ENCODE results near the gene STXBP6. TPM values are rescaled to one million over a fixed set of nuclear protein-coding genes. Genes with fewer than 3 reads are reported as not detected.

The STXBP6 gene
- total and polyA plus RNA-seq, 2 experiments from 2014 or later, result 19.7 to 29.0 TPM

- H3K79me2 ChIP-seq (replicated peaks; ENCODE audit: insufficient read depth), result peaks cover 60% of the 10 kb centered on the region
- H4K20me1 ChIP-seq (replicated peaks; ENCODE audit: insufficient read depth), result no peaks in the 10 kb centered on the region; the same call in 1 of the 2 replicates
- Mint-ChIP-seq H3K36me3 (ENCODE audit: low read depth) (no peaks in the 10 kb centered on the region), H3K27me3 (ENCODE audit: insufficient read depth, low read depth, poor library complexity) (no peaks in the 10 kb centered on the region), H3K27ac (no peak overlapping the region; the same call in 1 of the 2 replicates), H3K4me3 (no peak overlapping the region), H3K9me3 (no peaks in the 10 kb centered on the region), H3K4me1 (peaks cover 15% of the 10 kb centered on the region)
- H3K9me2 ChIP-seq (ENCODE audit: insufficient read depth), result no peaks in the 10 kb centered on the region
- DNase-seq (ENCODE audit: low spot score) (no peak), ATAC-seq (no peak)
- no peak overlapping the region for H3K4me2 ChIP-seq
- H3K4me3 ChIP-seq, result no peak overlapping the region
- peaks cover 13% of the 10 kb centered on the region for H3K4me1 ChIP-seq (ENCODE audit: insufficient read depth)
- H2AFZ ChIP-seq, result no peak overlapping the region
- H3K36me3 ChIP-seq (ENCODE audit: insufficient read depth), result no peaks in the 10 kb centered on the region
- TF ChIP-seq ZNF114 (CRISPR knock-in tag; IDR thresholded peaks at IDR 0.05) (no peak), ZNF331 (CRISPR knock-in tag; IDR thresholded peaks at IDR 0.05; ENCODE audit: low read depth) (no peak), CTCF (conservative IDR thresholded peaks at IDR 0.05; ENCODE audit: low read depth in 2 of 2) (no peak), ETS1 (IDR thresholded peaks at IDR 0.05) (no peak), POLR2AphosphoS5 (IDR thresholded peaks at IDR 0.05; ENCODE audit: low read depth) (no peak), EZH2phosphoT487 (IDR thresholded peaks at IDR 0.05; ENCODE audit: unreplicated experiment) (no peak), STAT1 (IDR thresholded peaks at IDR 0.05; ENCODE audit: unreplicated experiment) (no peak), NANOG (IDR thresholded peaks at IDR 0.05; ENCODE audit: borderline replicate concordance) (no peak), CREB1 (CRISPR knock-in tag; IDR thresholded peaks at IDR 0.05; ENCODE audit: low read depth) (no peak), JUNB (IDR thresholded peaks at IDR 0.05; ENCODE audit: unreplicated experiment) (no peak), ZNF462 (CRISPR knock-in tag; IDR thresholded peaks at IDR 0.05) (no peak), EZH2 (IDR thresholded peaks at IDR 0.05; ENCODE audit: low read depth, unreplicated experiment) (no peak), REST (IDR thresholded peaks at IDR 0.05; ENCODE audit: unreplicated experiment) (no peak)
- no peak overlapping the region for H3K27ac ChIP-seq (ENCODE audit: low read depth)
- H3K27me3 ChIP-seq (ENCODE audit: insufficient read depth), result no peaks in the 10 kb centered on the region
- H3F3A ChIP-seq (replicated peaks; ENCODE audit: low read depth), result no peaks in the 10 kb centered on the region
Observed at GRCh38 chr14:25039933-25040332, 10.0 kb downstream of the STXBP6 start.

Data from GM23338 (cell line).